ENCODE data around the gene MORC1. TPM values are rescaled to one million over a fixed set of nuclear protein-coding genes. Genes with fewer than 3 reads are reported as not detected.

MORC1 gene
- total and polyA plus RNA-seq, 4 donors = 0.02 to 0.33 (median 0.13) TPM

- no peak for TF ChIP-seq FOXA2 (IDR thresholded peaks at IDR 0.05)
- no peak for TF ChIP-seq CTCF (IDR thresholded peaks at IDR 0.05; ENCODE audit: low read depth, low read length, missing input control)
- TF ChIP-seq JUND (IDR thresholded peaks at IDR 0.05) = no peak
- TF ChIP-seq GABPA (IDR thresholded peaks at IDR 0.05 in 1 of 2, conservative IDR thresholded peaks at IDR 0.05 in 1 of 2) = no peak
- TF ChIP-seq RAD21 (IDR thresholded peaks at IDR 0.05) = no peak
- H3K27ac ChIP-seq (ENCODE audit: low read depth in 1 of 2, low read length in 2 of 2) = no peak overlapping the region
- no peak for DNase-seq (ENCODE audit: low spot score)
- H3K9me3 ChIP-seq (ENCODE audit: control insufficient read depth in 4 of 4, low read length in 3 of 4) = no peaks in the 10 kb centered on the region
- H3K4me3 ChIP-seq (ENCODE audit: low read depth in 1 of 3, low read length in 3 of 3) = no peak overlapping the region
- 78% methylated on average over 4 of the region's 4 CpGs for WGBS
- no peaks in the 10 kb centered on the region for H3K4me1 ChIP-seq (ENCODE audit: control insufficient read depth in 4 of 4, insufficient read depth in 4 of 4, low read length in 3 of 4)
- peaks cover 0 to 3% (median 0%) of the 10 kb centered on the region in 4 donors for H3K27me3 ChIP-seq (ENCODE audit: control insufficient read depth in 4 of 4, insufficient read depth in 4 of 4, low read length in 3 of 4)
- no peak overlapping the region for H3K9ac ChIP-seq (ENCODE audit: low read depth in 1 of 2, low read length in 2 of 2)
- no peaks in the 10 kb centered on the region for H3K36me3 ChIP-seq (ENCODE audit: control insufficient read depth in 4 of 4, insufficient read depth in 3 of 4, low read depth in 1 of 4, low read length in 3 of 4)
These were observed 164.7 kb downstream of the MORC1 start for GRCh38 chr3:108953210-108953609.

GRCh38 chr3:108951820-108952501 is 166.0 kb downstream of the MORC1 start:
- no peak for DNase-seq (ENCODE audit: low spot score)
- H3K36me3 ChIP-seq (ENCODE audit: control insufficient read depth in 4 of 4, insufficient read depth in 3 of 4, low read depth in 1 of 4, low read length in 3 of 4) = no peaks in the 10 kb centered on the region
- no peaks in the 10 kb centered on the region for H3K4me1 ChIP-seq (ENCODE audit: control insufficient read depth in 4 of 4, insufficient read depth in 4 of 4, low read length in 3 of 4)

More at GRCh38 chr3:108951820-108952501, 166.0 kb downstream of the MORC1 start:
- 81% methylated on average over 7 of the region's 7 CpGs for WGBS
- Histone ChIP-seq H3K27me3 (ENCODE audit: control insufficient read depth in 4 of 4, insufficient read depth in 4 of 4, low read length in 3 of 4) (peaks cover 0 to 3% (median 0%) of the 10 kb centered on the region in 4 donors), H3K9me3 (ENCODE audit: control insufficient read depth in 4 of 4, low read length in 3 of 4) (no peaks in the 10 kb centered on the region), H3K9ac (ENCODE audit: low read depth in 1 of 2, low read length in 2 of 2) (no peak overlapping the region), H3K4me3 (ENCODE audit: low read depth in 1 of 3, low read length in 3 of 3) (no peak overlapping the region), H3K27ac (ENCODE audit: low read depth in 1 of 2, low read length in 2 of 2) (no peak overlapping the region)
- TF ChIP-seq ZBTB33 (IDR thresholded peaks at IDR 0.05) = no peak
- TF ChIP-seq FOXA2 (IDR thresholded peaks at IDR 0.05) = no peak
- TF ChIP-seq CTCF (IDR thresholded peaks at IDR 0.05; ENCODE audit: low read depth, low read length, missing input control) = no peak
- TF ChIP-seq RAD21 (IDR thresholded peaks at IDR 0.05) = no peak
- no peak for TF ChIP-seq ATF3 (IDR thresholded peaks at IDR 0.05)
- no peak for TF ChIP-seq EGR1 (IDR thresholded peaks at IDR 0.05; ENCODE audit: low read depth in 2 of 2)
- TF ChIP-seq RXRA (IDR thresholded peaks at IDR 0.05) = no peak
- TF ChIP-seq REST (IDR thresholded peaks at IDR 0.05) = no peak
- TF ChIP-seq SP1 (IDR thresholded peaks at IDR 0.05) = no peak
- no peak for TF ChIP-seq FOXA1 (IDR thresholded peaks at IDR 0.05)
- no peak for TF ChIP-seq TAF1 (conservative IDR thresholded peaks at IDR 0.05)
- no peak for TF ChIP-seq NR2F2 (IDR thresholded peaks at IDR 0.05)
- TF ChIP-seq, protein P1, sequence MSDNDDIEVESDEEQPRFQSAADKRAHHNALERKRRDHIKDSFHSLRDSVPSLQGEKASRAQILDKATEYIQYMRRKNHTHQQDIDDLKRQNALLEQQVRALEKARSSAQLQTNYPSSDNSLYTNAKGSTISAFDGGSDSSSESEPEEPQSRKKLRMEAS (IDR thresholded peaks at IDR 0.05) = no peak
- no peak for TF ChIP-seq HNF4A (conservative IDR thresholded peaks at IDR 0.05)
- TF ChIP-seq JUND (IDR thresholded peaks at IDR 0.05) = no peak
- no peak for TF ChIP-seq GABPA (IDR thresholded peaks at IDR 0.05 in 1 of 2, conservative IDR thresholded peaks at IDR 0.05 in 1 of 2)
- TF ChIP-seq HNF4G (IDR thresholded peaks at IDR 0.05) = no peak

All from liver (tissue), 9 donors.